DMS153 treated with DMSO at 0.1 percent for 48 hours (cell line): ENCODE data around the gene OR2M2.

ENCODE experiments used
- DNase-seq: peaks from one replicate; lab custom pipeline; 2025; ENCODE audit not compliant: unreplicated experiment; lab: John Stamatoyannopoulos, UW

OR2M2 gene, protein sequence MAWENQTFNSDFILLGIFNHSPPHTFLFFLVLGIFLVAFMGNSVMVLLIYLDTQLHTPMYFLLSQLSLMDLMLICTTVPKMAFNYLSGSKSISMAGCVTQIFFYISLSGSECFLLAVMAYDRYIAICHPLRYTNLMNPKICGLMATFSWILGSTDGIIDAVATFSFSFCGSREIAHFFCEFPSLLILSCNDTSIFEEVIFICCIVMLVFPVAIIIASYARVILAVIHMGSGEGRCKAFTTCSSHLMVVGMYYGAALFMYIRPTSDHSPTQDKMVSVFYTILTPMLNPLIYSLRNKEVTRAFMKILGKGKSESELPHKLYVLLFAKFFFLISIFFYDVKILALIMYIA

DNA sequence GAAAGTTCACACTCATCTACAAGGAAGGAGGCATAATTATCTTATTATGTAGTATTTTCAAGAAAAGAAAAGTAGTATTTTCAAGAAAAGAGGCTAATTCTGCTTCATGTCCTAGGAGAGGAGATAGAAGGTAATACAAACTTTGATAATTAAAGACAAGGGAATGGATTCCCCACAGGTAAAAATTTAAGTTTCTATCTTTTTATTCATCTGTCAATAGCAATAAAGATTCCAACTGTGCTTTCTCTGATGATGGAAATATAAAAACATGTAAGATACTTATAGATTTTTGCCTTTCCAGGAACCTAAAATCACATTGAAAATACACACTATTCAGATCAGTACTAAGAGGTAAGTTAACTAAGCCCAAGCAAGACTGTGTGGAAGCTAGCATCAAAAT lies at the start of gene OR2M2:
TSS of gene OR2M2 (plus strand) at position 301 of the 400 bp plus-strand sequence. CDS start 5,165 bp downstream, outside the sequence.
- DNase-seq, result no peak

DNA sequence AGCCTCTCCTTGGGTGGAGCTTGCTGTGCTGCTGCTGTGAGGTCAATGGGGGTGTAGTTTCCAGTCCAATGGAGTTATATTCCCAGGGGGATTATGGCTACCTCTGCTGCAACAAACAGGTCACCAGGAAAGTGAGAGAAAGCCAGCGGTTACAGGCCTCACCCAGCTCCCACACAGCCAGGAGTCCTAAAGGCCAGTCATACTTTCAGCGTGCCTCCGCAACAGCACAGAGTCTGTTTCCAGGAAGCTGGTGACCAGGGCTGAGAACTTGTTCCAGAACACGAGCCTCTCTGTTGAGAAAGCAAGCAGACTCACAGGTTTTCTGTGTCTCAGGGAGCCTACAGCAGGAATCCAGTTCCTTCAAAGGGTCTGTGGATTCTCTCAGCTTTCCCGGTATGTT lies 47.0 kb upstream of the OR2M2 start:
- DNase-seq, result no peak

DNA sequence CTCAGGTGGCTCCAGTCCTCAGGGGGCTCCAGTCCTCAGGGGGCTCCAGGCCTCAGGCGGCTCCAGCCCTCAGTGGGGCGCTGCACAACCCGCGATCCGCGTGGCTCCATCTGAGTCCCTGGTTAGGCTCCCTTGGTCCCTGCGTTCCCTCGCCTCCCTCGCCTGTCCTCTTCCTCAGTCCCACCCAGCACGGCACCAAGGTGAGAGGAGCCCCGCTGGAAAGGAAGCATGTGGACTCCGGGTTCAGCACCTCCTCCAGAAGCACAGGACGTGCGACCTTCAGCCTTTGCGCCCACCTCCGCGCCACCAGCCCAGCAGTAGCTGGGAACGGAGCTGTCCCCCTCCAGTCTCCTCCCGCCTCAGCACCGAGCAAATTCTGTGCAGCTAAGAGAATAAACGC lies 37.8 kb upstream of the OR2M2 start:
- no peak for DNase-seq

DNA sequence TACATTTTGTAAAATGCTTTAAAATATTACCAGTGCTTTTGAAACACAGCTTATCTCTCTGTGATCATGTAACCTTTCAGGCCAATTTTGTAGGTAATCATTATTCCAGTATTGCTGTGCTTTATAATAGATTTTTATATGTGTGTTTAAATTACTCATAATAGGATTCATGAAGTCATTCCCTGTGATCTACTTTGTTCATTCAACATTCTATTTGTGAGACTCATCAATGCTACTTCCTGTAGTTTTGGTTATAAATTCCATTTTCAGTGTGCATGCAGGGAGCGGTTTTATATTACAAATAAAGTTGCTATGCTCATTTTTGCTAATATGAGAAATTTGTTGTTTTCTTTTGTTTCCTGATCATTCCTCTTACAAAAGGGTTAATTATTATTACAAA lies 33.8 kb upstream of the OR2M2 start:
- DNase-seq, result no peak

DNA sequence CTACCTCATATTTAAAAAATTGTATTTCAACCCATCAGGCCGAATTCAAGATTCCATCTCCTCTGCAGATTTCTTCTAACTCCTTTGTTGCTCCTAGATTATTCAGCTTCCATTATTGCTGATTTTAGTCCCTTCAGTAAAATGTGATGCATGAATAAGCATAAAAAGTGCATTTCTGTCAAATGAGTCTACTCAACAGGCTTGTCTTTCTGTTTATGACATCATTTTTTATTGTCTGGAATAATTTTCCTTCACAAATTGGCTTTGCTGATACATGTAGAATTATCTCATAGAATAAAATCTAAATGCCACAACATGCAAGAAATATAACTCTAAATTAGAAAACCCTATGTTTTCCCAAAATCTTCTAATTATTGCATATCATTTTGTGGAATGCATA lies 31.3 kb upstream of the OR2M2 start:
- DNase-seq, result no peak

DNA sequence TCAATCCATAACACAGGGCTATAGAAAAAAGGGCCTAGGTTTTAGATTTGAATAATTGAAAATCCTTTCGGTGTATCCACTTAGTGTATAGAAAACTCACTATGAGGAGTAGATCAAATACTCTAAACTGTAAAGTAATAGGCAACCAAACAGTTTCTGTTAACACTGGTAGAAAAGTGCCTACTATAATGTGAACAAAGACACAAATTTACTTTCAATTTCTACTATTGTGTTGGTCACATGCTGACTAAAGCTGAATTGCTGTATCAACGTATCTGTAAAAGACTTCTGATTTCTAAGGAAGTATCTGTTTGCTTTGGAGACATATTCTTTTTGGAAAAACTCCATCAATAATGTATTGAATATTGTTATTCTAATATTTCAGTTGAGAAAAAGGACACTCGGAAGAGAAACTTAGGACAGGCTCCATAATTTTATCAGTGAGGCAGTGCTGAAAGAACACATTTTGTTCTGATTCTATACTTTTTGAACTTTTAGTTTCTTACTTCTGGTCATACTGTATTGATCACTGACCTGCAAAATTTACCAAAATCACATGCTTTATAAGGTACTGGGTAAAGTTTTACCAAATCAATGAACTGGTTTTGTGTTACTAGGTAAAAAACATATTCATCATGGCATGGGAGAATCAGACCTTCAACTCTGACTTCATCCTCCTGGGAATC lies 30.0 kb upstream of the OR2M2 start, which contains the start of gene OR2M5:
TSS of gene OR2M5 (plus strand) at position 636 of the 686 bp plus-strand sequence. CDS start at position 636, 0 bp downstream.
- no peak for DNase-seq

DNA sequence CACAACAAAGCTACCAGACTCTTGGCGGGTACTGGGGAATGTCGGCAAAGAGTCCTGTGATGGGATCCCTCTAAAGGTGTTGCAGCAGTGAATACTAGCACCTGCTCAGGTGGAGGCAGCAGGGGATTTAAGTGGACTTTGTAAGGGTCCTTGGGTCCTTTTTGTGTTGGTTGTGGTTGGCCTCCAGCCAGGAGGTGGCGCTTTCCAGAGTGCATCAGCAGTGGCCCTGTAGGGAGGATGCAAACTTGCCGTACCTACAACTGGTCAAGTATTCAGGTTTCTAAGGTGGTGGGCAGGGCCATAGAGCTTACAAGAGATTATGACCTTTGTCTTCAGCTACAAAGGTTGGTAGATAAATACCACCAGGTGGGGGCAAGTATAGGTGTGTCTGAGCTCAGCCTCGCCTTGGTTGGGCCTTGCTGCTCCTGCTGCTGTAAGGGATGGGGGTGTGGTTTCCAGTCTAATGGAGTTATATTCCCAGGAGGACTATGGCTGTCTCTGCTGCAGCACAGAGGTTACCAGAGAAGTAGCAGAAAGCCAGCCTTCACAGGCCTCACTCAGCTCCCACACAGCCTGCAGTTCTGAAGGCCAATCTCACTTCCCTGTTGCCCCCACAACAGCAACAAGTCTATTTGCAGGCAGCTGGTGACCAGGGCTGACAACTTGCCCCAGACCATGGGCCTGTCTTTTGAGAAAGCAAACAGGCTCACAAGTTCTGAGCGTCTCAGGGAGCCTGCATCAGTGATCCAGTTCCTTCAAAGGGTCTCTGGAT lies 22.4 kb upstream of the OR2M2 start:
- DNase-seq, result no peak

DNA sequence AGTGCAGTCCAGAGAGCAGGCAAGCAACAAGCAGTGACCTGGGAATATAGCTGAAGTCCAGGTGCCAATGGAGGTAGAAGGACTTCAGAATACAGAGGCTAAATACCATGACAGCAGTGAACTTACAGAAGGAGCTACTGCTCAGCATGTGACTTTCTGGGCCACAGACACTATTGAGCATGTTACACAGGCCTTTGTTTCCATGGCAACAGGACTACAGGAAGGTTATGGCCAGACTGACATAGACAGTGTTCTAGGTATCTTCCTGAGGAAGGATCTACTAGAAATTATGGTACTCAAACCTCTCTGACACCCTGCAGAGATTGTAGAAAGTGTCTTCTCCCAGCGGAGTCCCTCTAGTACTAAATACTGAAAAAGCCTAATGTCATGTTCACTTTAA lies 18.7 kb upstream of the OR2M2 start:
- DNase-seq, result no peak

DNA sequence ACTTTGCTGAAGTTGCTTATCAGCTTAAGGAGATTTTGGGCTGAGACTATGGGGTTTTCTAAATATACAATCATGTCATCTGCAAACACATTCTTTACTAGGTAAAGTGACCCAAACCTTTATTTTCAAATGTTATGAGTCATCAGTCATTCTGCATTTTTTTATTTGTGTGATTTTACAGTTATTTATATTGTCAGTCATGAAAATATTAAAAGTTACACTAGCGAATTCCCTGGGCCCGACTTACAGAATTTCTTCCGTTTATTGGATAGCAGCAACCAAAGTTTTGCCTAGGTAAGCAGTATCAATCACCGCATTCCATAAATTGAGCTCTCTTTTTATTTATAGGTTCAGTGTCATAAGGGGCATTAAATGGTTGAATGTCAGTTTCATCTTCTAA lies 15.9 kb upstream of the OR2M2 start:
- DNase-seq, result no peak

DNA sequence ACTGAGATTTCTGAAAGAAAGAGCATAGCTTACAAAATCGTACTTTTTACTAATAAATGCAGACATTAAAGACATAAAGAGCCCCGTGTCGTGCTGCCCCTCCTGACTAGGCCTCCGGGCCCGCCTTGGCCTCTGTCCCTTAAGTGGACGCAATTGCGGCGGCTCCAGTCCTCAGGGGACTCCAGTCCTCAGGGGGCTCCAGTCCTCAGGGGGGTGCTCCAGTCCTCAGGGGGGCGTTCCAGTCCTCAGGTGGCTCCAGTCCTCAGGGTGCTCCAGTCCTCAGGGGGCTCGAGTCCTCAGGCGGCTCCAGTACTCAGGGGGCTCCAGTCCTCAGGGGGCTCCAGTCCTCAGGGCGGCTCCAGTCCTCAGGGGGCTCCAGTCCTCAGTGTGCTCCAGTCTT lies 10.6 kb upstream of the OR2M2 start:
- no peak for DNase-seq

DNA sequence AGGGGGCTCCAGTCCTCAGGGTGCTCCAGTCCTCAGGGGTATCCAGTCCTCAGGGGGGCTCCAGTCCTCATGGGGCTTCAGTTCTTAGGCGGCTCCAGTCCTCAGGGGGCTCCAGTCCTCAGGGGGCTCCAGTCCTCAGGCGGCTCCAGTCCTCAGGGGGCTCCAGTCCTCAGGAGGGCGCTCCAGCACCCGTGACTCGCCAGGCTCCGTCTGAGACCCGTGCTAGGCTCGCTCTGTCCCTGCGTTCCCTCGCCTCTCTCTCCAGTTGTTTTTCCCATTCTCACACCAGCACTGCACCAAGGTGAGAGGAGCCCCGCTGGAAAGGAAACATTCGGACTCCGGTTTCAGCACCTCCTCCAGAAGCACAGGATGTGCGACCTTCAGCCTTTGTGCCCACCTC lies 9.4 kb upstream of the OR2M2 start:
- no peak for DNase-seq

DNA sequence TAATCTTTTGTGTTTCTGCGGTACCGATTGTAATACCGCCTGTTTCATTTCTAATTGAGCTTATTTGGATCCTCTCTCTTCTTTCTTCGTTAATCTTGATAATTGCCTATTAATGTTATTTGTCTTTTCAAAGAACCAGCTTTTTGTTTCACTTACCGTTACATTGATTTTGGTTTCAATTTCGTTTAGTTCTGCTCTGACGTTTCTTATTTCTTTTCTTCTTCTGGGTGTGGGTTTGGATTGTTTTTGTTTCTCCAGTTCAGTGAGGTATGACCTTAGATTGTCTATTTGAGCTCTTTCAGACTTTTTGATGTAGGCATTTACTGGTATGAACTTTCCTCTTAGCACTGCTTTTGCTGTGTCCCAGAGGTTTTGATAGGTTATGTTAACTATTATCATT lies 9.4 kb downstream of the OR2M2 start:
- no peak for DNase-seq

DNA sequence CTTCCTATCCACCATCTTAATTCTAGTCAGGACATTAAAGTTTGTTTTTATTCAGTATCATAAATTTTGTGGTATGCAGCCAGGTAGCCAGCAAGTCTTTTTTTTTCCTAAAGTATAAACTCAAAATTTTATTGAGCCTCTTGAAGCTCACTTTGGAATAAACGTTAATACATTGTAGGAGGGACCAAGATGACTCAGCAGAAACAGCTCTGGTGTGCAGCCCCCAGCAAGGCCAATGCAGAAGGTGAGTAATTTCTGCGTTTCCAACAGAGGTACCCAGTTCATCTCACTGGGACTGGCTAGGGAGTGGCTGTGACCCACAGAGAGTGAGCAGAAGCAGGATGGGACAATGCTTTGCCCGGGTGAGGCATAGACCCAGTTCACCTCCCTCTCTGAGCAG lies 12.7 kb downstream of the OR2M2 start:
- DNase-seq, result no peak

DNA sequence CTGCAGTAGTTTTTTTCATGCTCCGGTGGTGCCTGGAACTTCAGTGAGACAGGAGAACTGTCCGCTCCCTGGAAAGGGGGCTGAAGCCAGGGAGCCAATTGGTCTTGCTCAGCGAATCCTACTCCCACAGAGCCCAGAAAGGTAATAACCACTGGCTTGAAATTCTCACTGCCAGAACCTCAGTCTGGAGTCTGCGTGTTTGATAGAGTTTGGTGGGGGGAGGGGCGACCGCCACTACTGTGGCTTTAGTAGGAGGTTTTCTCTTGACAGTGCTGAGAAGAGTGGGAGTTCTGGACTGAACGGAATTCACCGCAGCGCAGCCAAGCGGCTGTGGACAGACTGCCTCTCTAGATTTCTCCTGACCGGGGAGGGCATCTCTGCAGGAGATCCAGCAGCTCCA lies 14.4 kb downstream of the OR2M2 start:
- DNase-seq, result no peak

DNA sequence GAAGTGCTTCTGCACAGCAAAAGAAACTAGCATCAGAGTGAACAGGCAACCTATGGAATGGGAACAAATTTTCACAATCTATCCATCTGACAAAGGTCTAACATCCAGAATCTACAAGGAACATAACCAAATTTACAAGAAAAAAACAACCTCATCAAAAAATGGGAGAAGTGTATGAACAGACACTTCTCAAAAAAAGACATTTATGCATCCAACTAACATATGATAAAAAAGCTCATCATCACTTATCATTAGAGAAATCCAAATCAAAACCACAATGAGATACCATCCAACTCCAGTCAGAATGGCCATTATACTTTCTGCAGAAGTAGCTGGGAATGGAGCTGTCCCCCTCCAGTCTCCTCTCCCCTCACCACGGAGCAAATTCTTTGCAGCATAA lies 19.5 kb downstream of the OR2M2 start:
- DNase-seq, result no peak

DNA sequence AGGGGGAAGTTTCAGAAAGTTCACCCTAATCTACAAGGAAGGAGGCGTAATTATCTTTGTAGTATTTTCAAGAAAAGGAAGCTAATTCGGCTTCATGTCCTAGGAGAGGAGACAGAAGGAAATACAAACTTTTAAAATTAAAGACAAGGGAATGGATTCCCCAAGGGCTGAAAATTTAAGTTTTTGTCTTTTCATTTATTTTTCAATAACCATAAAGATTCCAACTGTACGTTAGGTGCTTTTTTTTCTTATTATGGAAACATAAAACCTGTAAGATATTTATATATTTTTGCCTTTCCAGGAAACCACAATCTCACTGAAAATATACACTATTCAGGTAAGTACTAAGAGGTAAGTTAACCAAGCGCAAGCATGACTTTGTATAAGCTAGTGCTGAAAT lies 22.3 kb downstream of the OR2M2 start, which contains the start of gene OR2M3:
TSS of gene OR2M3 (plus strand) at position 301 of the 400 bp plus-strand sequence. CDS start 5,803 bp downstream, outside the sequence.
- no peak for DNase-seq

DNA sequence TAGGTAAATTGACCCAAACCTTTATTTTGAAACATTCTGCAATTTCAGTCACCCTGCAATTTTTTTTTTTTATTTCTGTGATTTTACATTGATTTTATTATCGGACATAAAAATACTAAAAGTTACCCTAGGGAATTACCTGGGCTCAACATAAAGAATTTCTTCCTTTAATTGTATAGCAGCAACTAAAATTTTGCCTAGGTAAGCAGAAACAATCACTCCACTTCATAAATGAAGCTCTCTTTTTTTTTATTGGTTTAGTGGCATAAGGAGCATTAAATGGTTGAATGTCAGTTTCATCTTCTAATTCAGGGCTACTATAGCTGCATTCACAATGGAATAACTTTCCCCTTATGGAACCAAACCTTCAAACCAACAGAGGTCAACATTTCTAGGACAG lies 41.3 kb downstream of the OR2M2 start:
- no peak for DNase-seq

DNA sequence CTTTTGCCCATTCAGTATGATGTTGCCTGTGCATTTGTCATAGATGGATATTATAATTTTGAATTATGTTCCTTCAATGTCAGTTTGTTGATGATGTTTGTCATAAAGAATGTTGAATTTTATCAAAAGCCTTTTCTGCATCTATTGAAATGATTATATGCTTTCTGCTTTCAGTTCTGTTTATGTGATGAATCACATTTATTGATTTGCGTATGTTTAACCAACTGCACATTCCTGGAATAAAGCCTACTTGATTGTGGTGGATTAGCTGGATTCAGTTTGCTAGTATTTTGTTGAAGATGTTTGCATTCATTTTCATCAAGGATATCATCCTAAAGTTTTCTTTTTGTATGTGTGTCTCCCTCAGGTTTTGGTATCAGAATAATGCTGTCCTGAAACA lies 50.9 kb downstream of the OR2M2 start:
- no peak for DNase-seq

DNA sequence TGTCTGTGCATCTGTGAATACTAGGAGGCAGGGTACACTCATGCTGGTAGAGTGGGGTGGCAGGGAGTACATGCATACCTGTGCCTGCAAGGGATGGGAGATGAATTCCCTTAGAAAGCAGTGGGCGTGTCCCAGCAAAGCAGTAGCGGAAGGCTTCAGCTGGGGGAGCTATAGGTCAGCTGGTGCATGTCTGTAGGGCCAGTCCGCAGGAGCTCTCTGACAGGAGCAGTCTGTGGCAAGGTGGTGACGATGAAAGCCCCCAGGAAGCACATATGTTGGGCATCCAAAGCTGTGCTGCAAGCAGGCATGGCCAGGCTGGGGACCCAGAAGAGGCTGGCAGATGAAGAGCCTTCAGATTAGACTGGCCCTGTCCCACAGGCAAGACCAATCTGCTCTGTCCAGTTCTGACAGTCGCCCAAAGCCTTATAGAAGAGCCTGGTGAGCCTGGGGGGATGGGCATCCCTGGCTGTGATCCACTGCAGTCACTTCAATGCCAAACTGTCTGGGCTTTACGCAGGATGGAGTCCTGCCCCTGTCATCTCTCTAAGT lies 54.8 kb downstream of the OR2M2 start:
- DNase-seq, result no peak
